ENCODE data around the gene NLGN1.

The NLGN1 gene

DNA sequence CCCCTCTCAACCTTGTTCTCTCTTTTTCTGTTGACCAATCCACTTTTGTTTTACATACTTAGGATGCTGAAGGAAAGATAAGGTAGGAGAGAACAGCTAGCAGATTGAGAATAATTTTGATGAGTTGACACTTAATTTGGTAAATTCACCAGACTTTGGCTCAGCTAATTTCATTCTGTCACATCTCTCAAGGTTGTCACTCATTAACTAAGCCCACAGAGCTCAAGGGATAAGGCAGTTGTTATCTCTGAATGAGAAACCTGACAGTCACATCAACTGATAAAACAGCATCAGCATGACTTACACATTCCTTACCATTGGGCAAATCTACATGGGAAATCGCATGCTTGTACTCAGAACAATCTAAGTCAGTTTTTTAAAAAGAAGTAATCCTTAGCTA lies 591.4 kb downstream of the NLGN1 start:
- no peak for DNase-seq (ENCODE audit: low read depth)

DNA sequence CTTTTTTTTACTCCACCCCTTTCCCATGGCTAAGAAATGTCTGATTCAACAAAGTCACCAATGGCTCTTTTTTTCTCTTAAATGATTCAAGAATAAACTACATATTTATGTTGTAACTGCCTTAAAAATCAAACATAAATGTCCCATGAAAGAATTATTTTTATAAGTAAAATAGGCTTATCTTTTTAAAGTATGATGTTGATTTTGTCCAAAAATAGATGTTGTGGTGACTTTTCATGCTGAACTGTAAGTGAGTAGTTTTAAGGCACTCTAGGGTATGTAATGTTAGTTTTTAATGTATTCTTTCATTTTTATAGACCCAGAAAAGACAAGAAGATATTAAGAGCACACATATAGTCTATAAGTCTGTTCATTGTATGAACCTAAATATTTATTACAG lies 594.9 kb downstream of the NLGN1 start:
- DNase-seq (ENCODE audit: low read depth) = no peak

DNA sequence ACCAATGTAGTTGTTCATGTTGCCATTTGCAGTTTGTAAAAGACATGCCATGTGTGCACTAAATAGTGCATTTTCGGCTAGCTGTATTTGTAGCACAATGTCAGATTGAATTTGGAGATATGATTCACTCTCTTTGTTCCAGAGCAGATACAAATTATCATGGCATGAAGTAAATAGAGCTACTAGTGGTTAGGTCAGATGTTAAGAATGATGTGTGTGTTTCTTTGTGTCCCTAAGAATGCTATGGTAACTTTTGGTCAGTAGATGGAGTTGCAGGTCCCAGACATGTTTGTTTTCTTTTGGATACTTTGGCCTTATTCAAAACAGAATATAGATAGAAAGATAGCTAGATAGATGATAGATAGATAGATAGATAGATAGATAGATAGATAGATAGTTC lies 595.8 kb downstream of the NLGN1 start:
- DNase-seq (ENCODE audit: low read depth) = no peak

DNA sequence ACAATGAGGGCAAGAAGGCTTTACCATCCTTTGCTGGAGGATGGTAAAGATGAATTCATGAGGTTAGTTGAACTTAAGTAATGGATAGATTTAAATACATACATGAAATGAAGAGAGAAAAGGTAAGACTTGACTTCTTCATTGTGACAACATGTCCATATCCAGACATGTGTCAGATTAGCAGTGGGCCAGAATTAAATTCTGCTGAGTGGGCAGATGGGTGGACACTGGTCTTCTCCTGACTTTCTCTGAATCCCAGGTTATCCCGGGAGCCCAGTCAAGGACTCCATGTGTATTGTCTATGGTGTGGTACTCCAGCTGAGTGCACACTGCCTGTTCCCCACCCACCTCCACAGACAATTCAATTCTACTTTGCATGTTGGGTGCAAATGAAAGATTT lies 603.1 kb downstream of the NLGN1 start:
- DNase-seq (ENCODE audit: low read depth) = no peak

DNA sequence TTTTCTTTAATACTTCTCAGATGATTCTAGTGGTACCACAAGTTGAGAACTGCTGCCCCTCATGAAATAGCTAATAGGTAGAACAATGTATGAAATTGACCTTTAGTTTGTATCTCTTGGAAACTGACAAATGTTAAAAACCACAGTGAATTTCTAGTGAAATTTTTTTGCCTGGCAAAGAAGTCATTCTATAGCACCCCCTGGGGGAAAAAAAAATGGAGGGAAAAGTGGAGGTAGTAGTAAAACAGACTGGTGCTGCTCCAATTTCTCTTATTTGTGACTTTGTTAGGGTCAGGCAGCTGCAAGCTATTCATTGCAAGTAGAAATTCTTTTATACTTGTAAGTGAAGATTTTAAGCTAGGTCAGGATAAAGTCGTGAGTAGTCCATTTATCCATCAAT lies 605.0 kb downstream of the NLGN1 start:
- DNase-seq (ENCODE audit: low read depth) = no peak

DNA sequence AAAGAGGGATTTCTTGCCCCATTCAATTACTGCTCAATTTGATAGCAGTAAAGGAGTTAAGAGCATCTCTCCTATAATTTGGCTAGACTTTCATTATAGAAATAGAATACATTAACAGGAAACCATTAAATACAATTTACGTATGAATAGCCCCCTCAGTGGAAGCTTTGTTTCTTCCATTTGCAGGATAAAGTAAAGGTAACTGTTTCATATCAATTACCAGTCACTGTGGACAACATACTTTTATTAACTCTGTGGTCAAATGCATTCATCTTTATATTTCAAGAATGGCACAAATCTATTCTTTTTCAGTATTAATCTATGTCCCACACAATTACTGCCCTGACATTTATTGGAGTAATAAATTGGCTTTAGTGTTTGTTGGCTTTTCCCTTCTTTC lies 613.4 kb downstream of the NLGN1 start:
- DNase-seq (ENCODE audit: low read depth) = no peak

DNA sequence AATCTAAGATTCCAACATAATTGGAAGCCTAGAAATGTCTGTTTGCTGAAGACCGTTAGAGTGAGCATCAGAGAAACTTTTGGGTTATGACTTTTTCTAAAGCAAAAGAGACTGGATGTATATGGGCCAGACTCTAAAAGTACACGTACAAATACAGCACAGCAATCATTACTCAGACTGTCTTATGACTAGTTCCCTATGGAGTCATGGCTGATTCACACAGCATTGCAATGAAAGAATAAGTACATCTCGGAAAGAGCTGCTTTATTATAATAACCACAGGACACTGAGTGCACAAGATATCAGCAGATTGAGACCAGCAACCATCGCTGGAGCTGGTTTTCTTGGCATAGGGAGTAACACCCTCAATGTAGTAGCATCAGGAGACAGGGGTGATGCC lies 618.6 kb downstream of the NLGN1 start:
- no peak for DNase-seq (ENCODE audit: low read depth)

DNA sequence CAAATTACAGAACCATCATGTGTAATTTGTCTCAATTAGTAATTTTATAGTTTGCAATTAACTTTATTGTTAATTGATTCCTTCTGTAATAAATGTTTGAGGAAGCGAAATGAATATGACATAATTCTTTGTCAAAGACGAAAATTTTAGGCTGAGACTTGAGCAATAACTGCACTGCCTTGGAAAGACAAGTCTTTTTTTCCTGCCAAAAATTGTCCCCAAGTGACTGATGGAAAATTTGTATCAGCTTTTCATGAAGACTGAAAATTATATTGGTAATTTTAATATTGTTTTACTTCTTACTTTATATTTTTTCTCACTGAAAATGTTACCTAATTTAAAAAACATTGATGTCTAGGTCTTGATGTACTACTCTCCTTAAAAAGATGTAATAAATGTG lies 622.6 kb downstream of the NLGN1 start:
- DNase-seq (ENCODE audit: low read depth) = no peak

DNA sequence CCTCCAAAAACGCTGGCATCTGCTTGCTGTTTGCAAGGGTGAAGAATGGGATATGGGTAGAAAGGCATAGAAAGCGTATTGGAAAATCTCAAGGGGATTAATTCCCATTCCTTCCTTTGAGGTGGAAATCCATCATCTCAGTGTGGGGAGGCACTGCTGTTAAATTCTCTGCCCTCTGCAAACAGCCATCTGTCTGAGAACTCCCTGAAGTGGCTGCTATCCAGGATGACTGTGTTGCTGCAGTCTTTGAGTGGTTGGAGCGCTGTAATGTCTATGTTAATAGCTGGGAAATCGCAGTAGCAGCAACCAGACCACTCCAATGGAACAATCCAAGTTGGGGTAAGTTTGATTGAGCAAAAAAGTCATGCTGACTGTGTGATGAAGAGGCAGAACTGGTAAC lies 625.9 kb downstream of the NLGN1 start:
- no peak for DNase-seq (ENCODE audit: low read depth)

DNA sequence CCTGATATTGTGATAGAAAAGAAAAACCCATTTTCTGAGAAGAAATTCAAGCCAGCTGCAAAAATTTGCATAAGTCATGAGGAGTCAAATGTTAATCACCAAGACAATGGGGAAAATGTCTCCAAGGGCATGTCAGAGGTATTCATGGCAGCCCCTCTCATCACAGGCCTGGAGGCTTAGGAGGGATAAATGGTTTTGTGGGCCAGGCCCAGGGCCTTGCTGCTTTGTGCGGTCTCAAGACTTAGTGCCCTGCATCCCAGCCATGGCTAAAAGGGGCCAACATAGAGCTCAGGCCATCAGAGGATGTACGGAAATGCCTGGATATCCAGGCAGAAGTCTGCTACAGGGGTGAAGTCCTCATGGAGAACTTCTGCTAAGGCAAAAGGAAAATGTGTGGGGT lies 631.1 kb downstream of the NLGN1 start:
- no peak for DNase-seq (ENCODE audit: low read depth)

DNA sequence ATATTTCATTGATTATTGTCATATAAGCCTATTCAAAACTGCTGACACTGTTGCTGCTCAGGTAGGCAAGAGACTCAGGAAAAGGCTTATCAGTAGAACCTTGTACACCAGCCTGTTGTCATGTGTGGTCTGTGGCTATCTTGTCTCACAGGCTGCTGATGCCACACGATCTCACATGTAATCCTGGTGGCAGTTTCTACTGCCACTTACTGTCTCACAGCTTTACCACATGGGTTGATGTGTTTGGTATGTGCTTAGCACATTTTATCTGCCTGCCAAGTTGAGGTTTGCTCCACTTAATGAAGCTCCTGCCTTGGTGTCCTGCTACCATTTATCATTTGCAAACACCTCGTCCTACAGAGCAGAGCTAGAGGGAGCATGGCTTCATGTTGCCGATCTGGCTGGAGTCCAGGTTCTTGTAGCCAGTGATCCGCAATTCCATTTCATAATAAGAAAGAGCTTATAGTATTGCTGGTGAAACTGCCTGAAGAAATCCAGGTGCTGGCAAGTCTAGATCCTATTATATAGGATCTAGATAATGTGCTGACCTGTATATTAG lies 637.9 kb downstream of the NLGN1 start:
- no peak for DNase-seq (ENCODE audit: low read depth)

DNA sequence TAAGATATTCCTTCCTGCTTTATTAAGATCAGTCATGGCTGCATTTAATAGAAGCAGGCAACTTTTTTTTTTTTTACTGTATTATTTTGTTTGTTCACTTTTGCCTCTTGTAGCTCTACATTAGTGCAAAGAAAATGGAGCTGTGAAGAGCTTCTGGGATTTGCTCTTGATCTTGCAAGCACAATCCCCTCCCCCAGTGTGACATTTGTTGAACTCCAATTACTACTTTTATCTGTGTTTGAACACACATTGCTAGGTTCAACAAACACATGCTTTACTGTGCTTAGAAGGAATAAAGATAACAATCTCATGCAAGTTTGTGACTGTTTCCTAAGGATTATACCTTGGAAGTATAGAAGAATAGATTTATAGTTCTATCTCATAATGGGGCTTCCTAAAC lies 648.8 kb downstream of the NLGN1 start:
- no peak for DNase-seq (ENCODE audit: low read depth)

DNA sequence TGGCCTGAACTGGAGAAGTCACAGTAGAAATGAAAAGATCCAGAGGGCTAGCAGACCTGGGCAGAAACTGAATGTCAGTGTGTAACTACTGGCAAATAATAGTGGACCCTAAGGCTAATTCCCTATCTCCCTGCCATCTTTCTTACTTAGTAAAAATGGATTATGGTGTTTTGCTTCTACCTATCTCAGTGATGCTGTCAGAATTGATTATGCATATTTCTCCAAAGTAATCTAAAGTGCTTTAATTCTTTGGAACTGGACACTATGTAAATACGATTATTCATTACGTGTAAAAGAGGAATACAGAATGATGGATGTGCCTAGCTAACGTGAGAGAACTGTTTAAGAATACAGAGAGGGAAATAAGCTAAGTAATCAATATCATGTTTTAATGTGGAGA lies 651.9 kb downstream of the NLGN1 start:
- DNase-seq (ENCODE audit: low read depth) = no peak

DNA sequence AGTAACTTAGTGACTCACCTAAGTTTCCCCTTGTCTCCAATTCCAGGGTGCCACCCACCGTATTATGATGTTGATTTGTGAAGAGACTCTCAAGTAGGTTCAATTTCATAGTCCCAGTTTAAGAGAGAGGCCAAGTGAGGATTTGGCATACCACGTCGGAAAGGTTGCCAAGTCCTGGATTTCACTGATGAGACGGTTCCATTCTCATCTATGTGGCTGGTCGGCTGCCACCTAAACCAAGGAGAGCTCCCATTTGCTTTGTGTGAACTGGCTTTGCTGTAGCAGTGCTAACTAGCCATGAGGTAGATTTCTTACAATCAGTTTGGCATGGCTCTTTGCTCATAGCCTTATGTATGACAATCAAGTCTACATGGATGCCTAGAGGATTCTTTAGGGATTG lies 653.6 kb downstream of the NLGN1 start:
- no peak for DNase-seq (ENCODE audit: low read depth)

DNA sequence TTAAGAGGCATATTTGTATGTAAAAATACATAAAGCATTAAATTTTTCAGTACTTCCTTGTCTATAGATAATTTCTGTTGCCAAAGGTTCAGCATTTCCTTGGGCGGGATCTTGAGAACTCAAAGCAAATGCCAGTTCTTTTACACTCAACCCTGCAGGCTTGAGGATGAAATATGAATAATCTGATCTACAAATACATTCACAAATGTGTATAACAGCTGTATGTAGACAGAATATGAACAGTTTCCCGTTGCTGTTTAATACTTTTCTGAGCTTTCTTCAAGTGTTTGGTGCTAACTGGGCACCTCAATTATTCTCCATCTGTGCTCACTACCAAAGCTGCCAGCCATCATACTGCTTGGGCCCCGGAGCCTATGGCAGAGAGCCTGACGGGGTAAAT lies 661.3 kb downstream of the NLGN1 start:
- DNase-seq (ENCODE audit: low read depth) = no peak

DNA sequence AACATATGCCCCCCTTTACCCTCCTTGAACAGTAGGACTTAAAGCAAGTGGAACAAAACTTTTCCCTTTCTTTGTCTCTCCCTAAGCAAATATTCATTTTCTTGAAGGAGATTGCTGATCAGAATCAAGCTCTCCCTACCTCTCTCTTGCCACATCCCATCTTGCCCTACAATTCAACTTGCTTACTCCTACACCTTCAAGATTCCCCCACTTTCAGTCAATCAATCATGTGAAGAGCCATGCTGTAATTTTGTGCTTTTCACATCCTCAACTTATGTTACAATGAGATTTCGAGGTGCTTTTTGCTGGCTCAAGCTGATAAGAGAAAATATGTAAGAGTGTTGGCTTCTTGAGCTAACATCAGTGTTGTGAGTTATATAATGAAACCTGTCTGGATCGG lies 662.9 kb downstream of the NLGN1 start:
- no peak for DNase-seq (ENCODE audit: low read depth)

DNA sequence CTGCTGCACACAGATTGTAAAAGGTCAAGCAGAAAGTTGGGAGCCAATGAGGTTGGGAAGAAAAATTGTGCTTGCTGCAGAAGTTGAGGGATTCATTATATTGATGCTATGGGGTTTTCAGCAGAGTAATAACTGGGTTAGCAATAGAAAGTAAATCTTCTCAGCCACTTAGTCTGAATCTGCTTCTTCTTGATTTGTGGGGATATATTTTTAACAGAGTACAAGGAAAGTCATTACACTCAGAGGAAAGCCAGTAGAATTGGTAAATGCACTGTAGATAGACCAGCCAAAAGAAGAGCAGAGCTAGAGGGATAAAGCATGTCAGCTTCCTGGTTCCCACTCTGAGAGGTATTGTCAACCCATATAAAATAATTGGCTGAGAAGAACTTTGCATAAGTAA lies 663.6 kb downstream of the NLGN1 start:
- no peak for DNase-seq (ENCODE audit: low read depth)

DNA sequence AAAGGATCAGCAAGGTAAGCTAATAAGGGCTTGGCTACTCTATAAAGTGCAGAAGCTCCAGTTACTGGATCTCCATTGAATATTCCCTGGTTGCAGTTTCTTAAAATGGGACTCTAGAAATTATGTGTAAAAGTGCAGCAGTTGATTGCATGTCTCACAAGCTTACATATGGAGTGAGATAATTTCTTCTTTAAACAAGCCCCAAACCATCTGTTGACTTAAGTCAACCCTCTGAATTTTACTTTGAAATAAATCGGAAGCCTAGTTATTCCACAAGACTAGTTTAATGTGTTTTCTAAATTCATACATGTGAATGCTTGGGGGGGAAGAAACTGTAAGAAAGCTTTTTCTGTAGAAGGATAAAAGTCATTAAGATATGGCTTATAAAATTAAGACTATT lies 664.2 kb downstream of the NLGN1 start:
- no peak for DNase-seq (ENCODE audit: low read depth)

DNA sequence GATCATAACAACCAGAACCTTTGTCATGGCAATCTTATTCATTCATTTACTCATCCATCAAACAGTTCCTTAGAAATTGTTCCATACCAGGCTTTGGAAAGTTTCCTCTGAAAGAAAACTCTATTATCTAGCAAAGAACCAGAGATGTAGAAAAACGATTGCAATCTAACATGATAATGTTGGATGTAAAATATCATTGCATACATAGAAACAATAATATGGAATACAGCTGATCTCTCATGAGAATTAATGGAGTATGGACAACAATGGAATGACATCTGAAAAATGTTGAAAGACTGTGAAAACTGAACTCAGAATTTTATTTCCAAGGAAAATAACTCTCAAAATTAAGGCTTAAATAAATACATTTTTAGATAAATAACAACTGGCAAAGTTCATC lies 665.4 kb downstream of the NLGN1 start:
- no peak for DNase-seq (ENCODE audit: low read depth)

DNA sequence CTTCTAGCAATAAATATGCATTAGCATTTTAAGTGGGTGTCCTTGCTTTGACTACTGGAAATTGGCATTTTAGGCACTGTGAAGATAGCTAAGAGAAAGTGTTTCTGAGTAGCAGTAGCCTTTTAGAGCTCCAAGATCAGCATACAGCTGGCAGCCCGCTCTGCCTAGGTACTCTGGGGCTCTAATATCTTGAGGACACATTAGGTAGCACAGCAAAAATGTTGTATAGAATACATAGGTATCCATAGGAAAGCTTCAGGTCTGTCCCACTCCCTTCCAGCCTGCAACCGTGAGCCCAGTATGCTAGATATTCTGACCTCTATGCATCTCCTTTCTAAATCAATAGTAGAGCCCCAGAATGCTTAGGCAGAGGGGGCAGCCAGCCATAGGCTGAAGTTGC lies 670.5 kb downstream of the NLGN1 start:
- no peak for DNase-seq (ENCODE audit: low read depth)

DNA sequence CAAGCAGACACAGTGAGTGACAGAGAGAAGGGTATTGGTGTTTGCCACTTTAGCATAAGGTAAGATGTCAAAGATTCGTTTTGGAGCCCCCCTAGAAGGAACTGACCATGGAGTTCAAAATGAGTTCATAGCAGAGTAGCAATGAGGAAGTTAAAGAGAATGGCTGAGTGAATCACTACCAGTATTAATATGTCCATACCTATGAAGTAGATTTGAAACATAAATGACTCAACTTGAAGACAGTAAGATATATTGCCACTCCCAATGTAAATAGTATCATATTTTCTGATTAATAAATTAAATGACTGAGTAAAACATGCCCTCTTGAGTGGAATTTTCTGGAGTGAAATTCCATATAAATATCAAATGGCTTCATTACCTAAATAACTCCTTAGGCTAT lies 675.1 kb downstream of the NLGN1 start:
- no peak for DNase-seq (ENCODE audit: low read depth)

DNA sequence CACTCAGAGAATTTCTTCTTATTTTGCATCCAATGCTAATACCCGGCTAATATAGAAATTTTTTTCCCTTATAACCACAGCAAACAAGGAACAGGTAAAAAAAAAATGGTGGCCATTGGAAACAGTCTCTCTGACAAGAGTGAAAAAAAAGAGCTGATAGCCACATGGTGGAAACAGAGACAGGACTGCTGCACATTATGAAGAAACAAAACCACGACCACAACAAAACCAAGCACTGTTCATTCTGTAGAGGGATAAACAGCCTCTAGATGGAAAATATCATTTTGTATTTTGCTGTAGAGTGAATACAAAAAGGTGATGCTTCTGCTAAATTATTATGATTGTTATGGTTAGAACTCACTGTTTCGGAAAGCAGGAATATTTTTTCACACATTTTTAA lies 686.2 kb downstream of the NLGN1 start:
- no peak for DNase-seq (ENCODE audit: low read depth)

DNA sequence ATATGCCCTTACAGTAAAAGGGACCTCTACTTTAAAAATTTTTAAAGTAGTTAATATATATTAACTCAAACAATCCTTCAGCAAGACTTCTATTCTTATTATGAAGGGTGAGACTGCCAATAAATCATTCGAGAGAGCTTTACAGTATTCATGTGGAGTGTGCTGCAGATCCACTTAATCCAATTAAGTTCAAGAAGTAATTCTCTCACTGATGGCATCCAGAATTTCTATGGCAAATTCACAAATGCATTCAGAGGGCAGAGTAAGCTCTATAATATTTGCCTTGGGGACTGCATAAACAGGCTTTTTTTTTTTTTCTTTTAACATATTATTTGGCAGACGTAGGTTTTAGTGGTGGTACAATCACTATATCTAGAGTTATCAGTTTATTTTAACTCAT lies 692.0 kb downstream of the NLGN1 start:
- DNase-seq (ENCODE audit: low read depth) = no peak

DNA sequence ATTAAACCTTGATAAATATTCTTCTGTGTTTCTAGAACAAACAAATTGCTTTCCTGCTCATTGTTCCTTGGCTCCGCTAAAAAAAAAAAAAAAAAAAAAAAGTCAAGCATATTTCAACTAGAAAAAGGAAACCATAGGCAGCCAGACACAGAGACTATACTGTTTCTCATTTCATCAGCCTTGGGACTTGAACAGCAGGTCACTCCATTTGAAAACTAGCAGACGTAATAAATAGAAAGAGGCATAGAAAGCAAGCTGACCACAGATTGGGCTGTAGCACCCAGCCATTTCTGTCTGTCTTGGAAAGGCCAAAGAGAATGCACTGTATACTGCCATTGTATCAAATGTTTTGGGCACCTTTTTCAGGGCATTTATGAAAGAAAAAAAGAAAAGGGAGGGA lies 697.1 kb downstream of the NLGN1 start:
- no peak for DNase-seq (ENCODE audit: low read depth)

DNA sequence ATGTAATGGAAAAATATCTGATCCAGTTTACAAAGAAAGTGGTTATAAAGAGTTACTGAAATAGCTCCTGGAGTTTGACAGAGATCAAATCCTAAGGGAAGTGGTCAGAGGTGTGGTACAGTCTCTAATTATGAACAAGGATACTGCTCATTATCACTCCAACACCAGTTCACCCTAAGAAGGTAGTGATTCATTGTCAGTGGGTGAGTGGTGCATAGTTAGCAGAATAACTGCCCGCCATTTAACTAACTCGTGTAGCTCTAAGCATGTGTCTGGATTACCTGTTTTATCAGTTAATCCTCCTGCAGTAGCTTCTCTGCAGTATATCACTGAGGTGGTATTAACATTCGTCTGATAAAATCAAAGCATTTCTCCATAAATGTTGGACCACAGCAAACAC lies 700.1 kb downstream of the NLGN1 start:
- DNase-seq (ENCODE audit: low read depth) = no peak
